ENCODE data around the gene ATG16L2.
A peak's percentile ranks its signal among the peaks of the same experiment; 100 is the strongest.

ATG16L2 gene

GRCh38 chr11:72814286-72815109, at the start of gene ATG16L2:
ATG16L2 (plus strand) TSS chr11:72814411; CDS start chr11:72814446, 35 bp downstream.
- DNase-seq (ENCODE audit: low read depth), result peak; percentile 78

- no peak for DNase-seq (ENCODE audit: low read depth)
Measured at GRCh38 chr11:72764503-72764902, 49.7 kb upstream of the ATG16L2 start.

- no peak for DNase-seq (ENCODE audit: low read depth)
Measured at GRCh38 chr11:72766152-72766902, 47.9 kb upstream of the ATG16L2 start.

GRCh38 chr11:72767203-72768062, 46.8 kb upstream of the ATG16L2 start:
- DNase-seq (ENCODE audit: low read depth), result no peak

GRCh38 chr11:72768581-72768980, 45.6 kb upstream of the ATG16L2 start:
- DNase-seq (ENCODE audit: low read depth), result no peak

- DNase-seq (ENCODE audit: low read depth), result no peak
Measured at GRCh38 chr11:72769680-72770079, 44.5 kb upstream of the ATG16L2 start.

GRCh38 chr11:72770799-72771198, 43.4 kb upstream of the ATG16L2 start:
- DNase-seq (ENCODE audit: low read depth), result no peak

GRCh38 chr11:72771507-72771906, 42.7 kb upstream of the ATG16L2 start:
- no peak for DNase-seq (ENCODE audit: low read depth)

- no peak for DNase-seq (ENCODE audit: low read depth)
Measured at GRCh38 chr11:72772059-72772458, 42.2 kb upstream of the ATG16L2 start.

GRCh38 chr11:72773291-72773690, 40.9 kb upstream of the ATG16L2 start:
- DNase-seq (ENCODE audit: low read depth), result no peak

GRCh38 chr11:72773696-72774095, 40.5 kb upstream of the ATG16L2 start:
- DNase-seq (ENCODE audit: low read depth), result no peak

GRCh38 chr11:72774499-72774898, 39.7 kb upstream of the ATG16L2 start:
- no peak for DNase-seq (ENCODE audit: low read depth)

GRCh38 chr11:72775288-72776110, 38.7 kb upstream of the ATG16L2 start:
- DNase-seq (ENCODE audit: low read depth), result no peak

GRCh38 chr11:72776117-72776843, 37.9 kb upstream of the ATG16L2 start:
- no peak for DNase-seq (ENCODE audit: low read depth)

- DNase-seq (ENCODE audit: low read depth), result no peak
Measured at GRCh38 chr11:72776844-72777754, 37.1 kb upstream of the ATG16L2 start.

- DNase-seq (ENCODE audit: low read depth), result no peak
Measured at GRCh38 chr11:72777755-72778278, 36.4 kb upstream of the ATG16L2 start.

- no peak for DNase-seq (ENCODE audit: low read depth)
Measured at GRCh38 chr11:72778535-72779494, 35.4 kb upstream of the ATG16L2 start.

- no peak for DNase-seq (ENCODE audit: low read depth)
Measured at GRCh38 chr11:72779495-72780128, 34.6 kb upstream of the ATG16L2 start.

Data from stimulated activated CD8-positive, alpha-beta memory T cell treated with anti-CD3 and anti-CD28 coated beads, Interleukin-15, amount 100 ng/mL, for 1 hour (primary cell).